Thymus (tissue), 11 donors: ENCODE results near the gene CRYBA1. TPM values are rescaled to one million over a fixed set of nuclear protein-coding genes. Genes with fewer than 3 reads are reported as not detected.
"Not testable (repeated sequence)": the region's sequence is repeated elsewhere in the genome, so short reads cannot be mapped to it uniquely, and the experiment has no call there.

Experiments
- DNase-seq, 9 donors: peaks; one replicate each; pipeline ENCODE4 v3.0.0-alpha.2; 2013; ENCODE audit warnings: low spot score in 9 of 9, low read depth in 6 of 9, missing footprints in 1 of 9
- H3K27ac ChIP-seq, 2 donors: one replicate each; pipeline ENCODE4 v1.5.1; 2013; ENCODE audit warnings: control low read depth in 1 of 2, low read depth in 1 of 2, low read length in 1 of 2, mild to moderate bottlenecking in 1 of 2, moderate library complexity in 1 of 2
- H3K27me3 ChIP-seq, 2 donors: one replicate each; pipeline ENCODE4 v1.5.1; 2013; ENCODE audit warnings: low read length in 1 of 2; ENCODE audit not compliant: control insufficient read depth in 2 of 2, insufficient read depth in 1 of 2
- H3K36me3 ChIP-seq, 2 donors: one replicate each; pipeline ENCODE4 v1.5.1; 2013; ENCODE audit warnings: low read length in 1 of 2, mild to moderate bottlenecking in 1 of 2, moderate library complexity in 1 of 2; ENCODE audit not compliant: control insufficient read depth in 2 of 2, insufficient read depth in 2 of 2
- H3K4me1 ChIP-seq, 2 donors: one replicate each; pipeline ENCODE4 v1.5.1; 2013; ENCODE audit warnings: low read length in 2 of 2; ENCODE audit not compliant: control insufficient read depth in 2 of 2, insufficient read depth in 2 of 2
- H3K4me3 ChIP-seq, 2 donors: one replicate each; pipeline ENCODE4 v1.5.1; 2013; ENCODE audit warnings: low read length in 2 of 2, control low read depth in 1 of 2, mild to moderate bottlenecking in 1 of 2
- H3K9me3 ChIP-seq, 2 donors: one replicate each; pipeline ENCODE4 v1.5.1; 2013; ENCODE audit warnings: low read length in 1 of 2, mild to moderate bottlenecking in 1 of 2; ENCODE audit not compliant: control insufficient read depth in 2 of 2, insufficient read depth in 1 of 2
- WGBS: extraction: QIAGEN DNeasy Blood & Tissue Kit; methylation state at CpG from one replicate; pipeline ENCODE4 v1.1.7; 2013; 5-methylcytosine and 5-hydroxymethylcytosine counted together
- polyA plus RNA-seq: library from polyadenylated mRNA; stranded (reverse); fragments of 200-250 nt; gene quantifications from one replicate; pipeline ENCODE4 v1.2.3, GENCODE V29; 2013
- total RNA-seq: library from RNA; stranded (reverse); fragments of 120-200 nt; gene quantifications from one replicate; pipeline ENCODE4 v1.2.4, GENCODE V29; 2013
- donor health status: healthy.

CRYBA1 gene
- total and polyA plus RNA-seq, 2 donors: 0.34 to 0.38 TPM

- no peak overlapping the region for H3K4me3 ChIP-seq
- DNase-seq: no peak
- H3K36me3 ChIP-seq: no peaks in the 10 kb centered on the region
- H3K27ac ChIP-seq: no peak overlapping the region
- no peaks in the 10 kb centered on the region for H3K9me3 ChIP-seq
- H3K27me3 ChIP-seq: no peaks in the 10 kb centered on the region
- 96% methylated on average over 5 of the region's 5 CpGs for WGBS
- no peaks in the 10 kb centered on the region for H3K4me1 ChIP-seq
These were observed 34.0 kb upstream of the CRYBA1 start for GRCh38 chr17:29212681-29213121.

GRCh38 chr17:29214215-29215146 is 32.2 kb upstream of the CRYBA1 start:
- H3K27me3 ChIP-seq: no peaks in the 10 kb centered on the region
- H3K9me3 ChIP-seq: no peaks in the 10 kb centered on the region
- no peak overlapping the region for H3K4me3 ChIP-seq
- H3K4me1 ChIP-seq: no peaks in the 10 kb centered on the region
- 96% methylated on average over 8 of the region's 8 CpGs for WGBS
- H3K27ac ChIP-seq: no peak overlapping the region
- no peak for DNase-seq
- no peaks in the 10 kb centered on the region for H3K36me3 ChIP-seq

- 97% methylated on average over 10 of the region's 10 CpGs for WGBS
- no peak for DNase-seq
- Histone ChIP-seq H3K4me3 (no peak overlapping the region), H3K9me3 (no peaks in the 10 kb centered on the region), H3K36me3 (no peaks in the 10 kb centered on the region), H3K4me1 (no peaks in the 10 kb centered on the region), H3K27ac (no peak overlapping the region), H3K27me3 (no peaks in the 10 kb centered on the region)
These were observed 31.5 kb upstream of the CRYBA1 start for GRCh38 chr17:29215174-29215573.

- H3K36me3 ChIP-seq: no peaks in the 10 kb centered on the region
- H3K27me3 ChIP-seq: no peaks in the 10 kb centered on the region
- H3K4me1 ChIP-seq: no peaks in the 10 kb centered on the region
- no peak for DNase-seq
- H3K9me3 ChIP-seq: no peaks in the 10 kb centered on the region
- no peak overlapping the region for H3K4me3 ChIP-seq
- 90% methylated on average over 4 of the region's 4 CpGs for WGBS
- H3K27ac ChIP-seq: no peak overlapping the region
These were observed 30.9 kb upstream of the CRYBA1 start for GRCh38 chr17:29215717-29216116.

- DNase-seq: no peak
- no peaks in the 10 kb centered on the region for H3K36me3 ChIP-seq
- no peaks in the 10 kb centered on the region for H3K9me3 ChIP-seq
- H3K27me3 ChIP-seq: no peaks in the 10 kb centered on the region
- H3K27ac ChIP-seq: no peak overlapping the region
- no peaks in the 10 kb centered on the region for H3K4me1 ChIP-seq
- H3K4me3 ChIP-seq: no peak overlapping the region
- 93% methylated on average over 6 of the region's 6 CpGs for WGBS
These were observed 30.5 kb upstream of the CRYBA1 start for GRCh38 chr17:29216181-29216580.

GRCh38 chr17:29216856-29217255 is 29.8 kb upstream of the CRYBA1 start:
- no peaks in the 10 kb centered on the region for H3K27me3 ChIP-seq
- no peak overlapping the region for H3K27ac ChIP-seq
- H3K9me3 ChIP-seq: no peaks in the 10 kb centered on the region
- 96% methylated on average over 5 of the region's 5 CpGs for WGBS
- no peak overlapping the region for H3K4me3 ChIP-seq
- H3K36me3 ChIP-seq: no peaks in the 10 kb centered on the region
- DNase-seq: no peak
- no peaks in the 10 kb centered on the region for H3K4me1 ChIP-seq

GRCh38 chr17:29219378-29220047 is 27.1 kb upstream of the CRYBA1 start:
- DNase-seq: peak; percentile 37 to 83 (median 66)
- Histone ChIP-seq H3K27me3 (no peaks in the 10 kb centered on the region), H3K4me3 (no peak overlapping the region), H3K27ac (no peak overlapping the region), H3K36me3 (no peaks in the 10 kb centered on the region), H3K4me1 (no peaks in the 10 kb centered on the region), H3K9me3 (no peaks in the 10 kb centered on the region)
- 23% methylated on average over 14 of the region's 14 CpGs for WGBS

- not testable (repeated sequence) for H3K27ac ChIP-seq, H3K4me1 ChIP-seq, H3K4me3 ChIP-seq, H3K36me3 ChIP-seq, DNase-seq, H3K27me3 ChIP-seq, H3K9me3 ChIP-seq
- 98% methylated on average over 11 of the region's 11 CpGs for WGBS
These were observed 25.3 kb upstream of the CRYBA1 start for GRCh38 chr17:29221338-29221737.

- H3K4me3 ChIP-seq: no peak overlapping the region
- no peak for DNase-seq
- H3K27me3 ChIP-seq: no peaks in the 10 kb centered on the region
- H3K36me3 ChIP-seq: no peaks in the 10 kb centered on the region
- H3K4me1 ChIP-seq: no peaks in the 10 kb centered on the region
- no peak overlapping the region for H3K27ac ChIP-seq
- H3K9me3 ChIP-seq: no peaks in the 10 kb centered on the region
These were observed 21.3 kb upstream of the CRYBA1 start for GRCh38 chr17:29225396-29225795.
